ENCODE measurements around the gene PHC1. TPM values are rescaled to one million over a fixed set of nuclear protein-coding genes. Genes with fewer than 3 reads are reported as not detected.
"Not testable (repeated sequence)": the region's sequence is repeated elsewhere in the genome, so short reads cannot be mapped to it uniquely, and the experiment has no call there.

Gene PHC1
- total RNA-seq, result 10 to 100 TPM; 21.8 to 38.2 (median 24.7) TPM
- 10 to 100 TPM; 14.1 to 25.4 TPM for polyA plus RNA-seq
- long read RNA-seq, donor 1, partial matches to known transcripts, result 7 of 14 reads
- long read RNA-seq, donor 1, other reads (novel, unspliced or antisense), result 7 of 14 reads
- long read RNA-seq, donor 2, partial matches to known transcripts, result 24 of 29 reads
- long read RNA-seq, donor 2, other reads (novel, unspliced or antisense), result 5 of 29 reads
- long read RNA-seq, donor 3, transcript PHC1-214 (15 exons, 3,626 nt), result major isoform, 7 of 20 reads
- long read RNA-seq, donor 3, partial matches to known transcripts, result 8 of 20 reads
- long read RNA-seq, donor 3, other reads (novel, unspliced or antisense), result 5 of 20 reads

DNA sequence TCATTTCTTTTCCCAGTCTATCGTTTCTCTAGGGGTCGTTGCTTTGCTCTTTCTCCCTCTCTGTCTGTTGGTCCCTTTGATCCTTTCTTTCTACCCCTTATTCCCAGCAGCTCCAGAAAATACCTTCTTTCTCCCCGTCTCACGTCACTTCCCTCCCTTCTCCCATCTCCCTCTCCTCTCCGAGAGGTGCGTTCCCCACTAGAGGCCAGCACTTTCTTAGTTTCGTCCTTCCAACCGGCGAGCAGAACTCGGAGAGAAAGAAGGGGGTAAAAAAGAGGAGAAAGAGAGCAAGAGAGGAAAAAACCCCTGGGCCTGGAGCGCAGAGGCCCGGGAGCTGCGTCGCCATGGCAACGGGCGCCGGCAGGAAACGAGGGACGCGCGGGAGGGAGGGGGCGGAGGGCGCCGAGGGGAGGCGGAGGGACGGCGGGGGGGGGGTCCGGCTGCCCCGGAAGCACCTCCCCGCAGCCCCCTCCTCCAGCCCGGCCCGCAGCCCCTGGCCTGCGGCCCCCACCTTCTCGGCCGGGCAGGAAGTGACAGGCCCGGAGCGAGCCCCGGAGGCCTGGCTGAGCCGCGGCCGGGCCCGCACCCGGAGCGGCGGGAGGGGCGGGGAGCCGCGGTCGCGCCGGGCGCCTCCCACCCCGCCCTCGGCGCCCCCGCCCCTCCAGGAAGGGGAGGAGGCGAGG is at the start of gene PHC1:
Gene PHC1 (plus strand): TSS at position 477 of the 683 bp plus-strand sequence. CDS start 3,169 bp downstream, outside the sequence.
- intact Hi-C loops (cut with DNase I), result loop anchor here in 3 of 10 donors (2.0 to 10.0 kb wide), 3 partner anchors 35 to 131 kb away; partner anchors contain the start of gene M6PR (in 1 of the 3)
- TF ChIP-seq, protein P1, sequence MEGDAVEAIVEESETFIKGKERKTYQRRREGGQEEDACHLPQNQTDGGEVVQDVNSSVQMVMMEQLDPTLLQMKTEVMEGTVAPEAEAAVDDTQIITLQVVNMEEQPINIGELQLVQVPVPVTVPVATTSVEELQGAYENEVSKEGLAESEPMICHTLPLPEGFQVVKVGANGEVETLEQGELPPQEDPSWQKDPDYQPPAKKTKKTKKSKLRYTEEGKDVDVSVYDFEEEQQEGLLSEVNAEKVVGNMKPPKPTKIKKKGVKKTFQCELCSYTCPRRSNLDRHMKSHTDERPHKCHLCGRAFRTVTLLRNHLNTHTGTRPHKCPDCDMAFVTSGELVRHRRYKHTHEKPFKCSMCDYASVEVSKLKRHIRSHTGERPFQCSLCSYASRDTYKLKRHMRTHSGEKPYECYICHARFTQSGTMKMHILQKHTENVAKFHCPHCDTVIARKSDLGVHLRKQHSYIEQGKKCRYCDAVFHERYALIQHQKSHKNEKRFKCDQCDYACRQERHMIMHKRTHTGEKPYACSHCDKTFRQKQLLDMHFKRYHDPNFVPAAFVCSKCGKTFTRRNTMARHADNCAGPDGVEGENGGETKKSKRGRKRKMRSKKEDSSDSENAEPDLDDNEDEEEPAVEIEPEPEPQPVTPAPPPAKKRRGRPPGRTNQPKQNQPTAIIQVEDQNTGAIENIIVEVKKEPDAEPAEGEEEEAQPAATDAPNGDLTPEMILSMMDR (IDR thresholded peaks at IDR 0.05), result peak; percentile 11 to 65 (median 30)
- WGBS, 4 donors, result 0% methylated on average over 27 to 32 of the region's 57 CpGs
- peak; percentile 59 to 83 (median 80) for ATAC-seq
- Histone ChIP-seq H3K4me1 (peaks cover 0 to 40% (median 19%) of the 10 kb centered on the region in 12 donors), H3K27ac (peak within 1 kb of the TSS; percentile 45 to 93 (median 86)), H3K36me3 (peaks cover 0 to 17% (median 9%) of the 10 kb centered on the region in 9 donors), H3K4me3 (peak within 1 kb of the TSS; percentile 61 to 91 (median 74))
- H3K9me3 ChIP-seq, H3K27me3 ChIP-seq: not testable (repeated sequence)
- peak; percentile 87 to 92 (median 88) for DNase-seq

DNA sequence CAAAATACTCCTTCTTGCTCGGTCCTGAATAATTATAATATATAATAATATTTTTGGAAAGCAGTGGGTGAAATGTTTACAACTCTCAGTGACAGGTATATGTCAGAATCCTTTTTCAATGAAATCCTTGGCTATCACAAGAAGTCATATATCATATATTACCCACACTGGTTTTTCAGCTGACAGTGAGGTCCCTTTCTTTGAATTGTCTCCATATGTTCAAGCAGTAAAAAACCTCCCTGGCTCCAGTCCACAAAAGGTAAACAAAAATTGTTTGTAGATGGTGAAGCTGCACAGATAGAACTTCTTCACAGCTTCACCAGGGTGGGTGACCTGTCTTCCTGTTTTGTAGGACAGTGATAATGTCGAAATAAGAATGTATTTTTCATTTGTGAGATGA is 47.9 kb upstream of the PHC1 start:
- no peaks in the 10 kb centered on the region for H3K36me3 ChIP-seq
- no peaks in the 10 kb centered on the region for H3K27me3 ChIP-seq
- ATAC-seq, result no peak
- H3K4me3 ChIP-seq, result no peak overlapping the region
- no peaks in the 10 kb centered on the region for H3K4me1 ChIP-seq
- no peak for TF ChIP-seq POLR2A (IDR thresholded peaks at IDR 0.05)
- TF ChIP-seq, protein P1 (IDR thresholded peaks at IDR 0.05), result no peak
- H3K9me3 ChIP-seq, result no peaks in the 10 kb centered on the region
- H3K27ac ChIP-seq, result no peak overlapping the region
- no peak for DNase-seq
- intact Hi-C loops (cut with DNase I), result loop anchor here in 1 of 10 donors (10.0 kb wide), 1 partner anchor 82 kb away; no protein-coding TSS in a partner anchor
- 81 to 84% (median 82%) methylated on average over 2 of the region's 2 CpGs for WGBS, 4 donors

DNA sequence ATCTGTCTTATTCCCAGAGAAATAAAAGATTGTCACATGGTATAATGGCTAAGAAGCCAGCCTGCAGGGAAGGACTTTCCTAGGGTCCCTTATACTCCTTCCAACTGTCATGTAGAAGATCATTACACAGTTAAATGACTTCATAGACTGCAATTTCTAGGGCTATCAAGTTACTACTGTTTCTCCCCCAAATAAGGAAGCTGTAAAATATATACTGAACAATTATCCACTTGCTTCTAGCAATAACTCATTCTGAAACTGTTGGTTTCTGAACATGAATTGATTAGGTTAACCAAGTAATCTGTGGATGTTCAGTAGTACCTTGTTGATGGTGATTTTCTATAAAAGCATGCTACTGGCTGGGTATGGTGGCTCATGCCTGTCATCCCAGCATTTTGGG is 47.3 kb upstream of the PHC1 start:
- ATAC-seq, result no peak
- H3K27me3 ChIP-seq, result no peaks in the 10 kb centered on the region
- no peak for DNase-seq
- TF ChIP-seq, protein P1 (IDR thresholded peaks at IDR 0.05), result no peak
- no peak for TF ChIP-seq POLR2A (IDR thresholded peaks at IDR 0.05)
- intact Hi-C loops (cut with DNase I), result loop anchor here in 1 of 10 donors (10.0 kb wide), 1 partner anchor 82 kb away; no protein-coding TSS in a partner anchor
- no peak overlapping the region for H3K27ac ChIP-seq
- H3K9me3 ChIP-seq, result no peaks in the 10 kb centered on the region
- no peaks in the 10 kb centered on the region for H3K4me1 ChIP-seq
- H3K4me3 ChIP-seq, result no peak overlapping the region
- H3K36me3 ChIP-seq, result no peaks in the 10 kb centered on the region

DNA sequence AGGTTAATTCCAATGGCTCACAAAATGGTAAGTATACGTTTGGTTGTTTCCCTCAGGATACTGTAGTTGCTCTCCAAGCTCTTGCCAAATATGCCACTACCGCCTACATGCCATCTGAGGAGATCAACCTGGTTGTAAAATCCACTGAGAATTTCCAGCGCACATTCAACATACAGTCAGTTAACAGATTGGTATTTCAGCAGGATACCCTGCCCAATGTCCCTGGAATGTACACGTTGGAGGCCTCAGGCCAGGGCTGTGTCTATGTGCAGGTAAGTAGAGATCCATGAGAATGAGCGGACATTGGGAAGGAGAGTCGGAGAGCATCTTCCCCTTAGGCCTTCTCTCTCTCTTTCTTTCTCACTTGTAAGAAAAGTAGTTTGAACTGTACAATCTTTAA is 46.5 kb upstream of the PHC1 start:
- Histone ChIP-seq H3K27ac (no peak overlapping the region), H3K36me3 (no peaks in the 10 kb centered on the region), H3K9me3 (no peaks in the 10 kb centered on the region), H3K27me3 (no peaks in the 10 kb centered on the region), H3K4me3 (no peak overlapping the region), H3K4me1 (no peaks in the 10 kb centered on the region)
- no peak for DNase-seq
- intact Hi-C loops (cut with DNase I), result loop anchor here in 1 of 10 donors (10.0 kb wide), 1 partner anchor 83 kb away; no protein-coding TSS in a partner anchor
- TF ChIP-seq, protein P1 (IDR thresholded peaks at IDR 0.05), result no peak
- no peak for TF ChIP-seq POLR2A (IDR thresholded peaks at IDR 0.05)
- 90 to 94% (median 92%) methylated on average over 6 of the region's 6 CpGs for WGBS, 4 donors
- no peak for ATAC-seq

Data from heart left ventricle (tissue), 16 donors.